Measurements from ENCODE around the gene OTUB1. TPM values are rescaled to one million over a fixed set of nuclear protein-coding genes. Genes with fewer than 3 reads are reported as not detected.

OTUB1 gene
- total RNA-seq, 3 donors from 2014 or later: 50.9 to 81.4 (median 79.3) TPM

- Histone ChIP-seq H3K4me1 (peaks cover 0 to 4% of the 10 kb centered on the region in 2 donors), H3K27me3 (no peaks in the 10 kb centered on the region), H3K9me3 (no peaks in the 10 kb centered on the region), H3K4me3 (no peak overlapping the region), H3K27ac (no peak overlapping the region), H3K36me3 (no peaks in the 10 kb centered on the region)
- intact Hi-C loops (cut with DNase I; ENCODE audit: low total_unique reads): no loop called here
- DNase-seq (ENCODE audit: low spot score in 2 of 2): no peak
- no peak for TF ChIP-seq CTCF (IDR thresholded peaks at IDR 0.05)
These were observed 23.5 kb downstream of the OTUB1 start for GRCh38 chr11:64009710-64010109.

- Histone ChIP-seq H3K27me3 (no peaks in the 10 kb centered on the region), H3K9me3 (no peaks in the 10 kb centered on the region), H3K27ac (no peak overlapping the region), H3K4me1 (peaks cover 0 to 4% of the 10 kb centered on the region in 2 donors), H3K36me3 (no peaks in the 10 kb centered on the region), H3K4me3 (no peak overlapping the region)
- DNase-seq (ENCODE audit: low spot score in 2 of 2): no peak
- intact Hi-C loops (cut with DNase I; ENCODE audit: low total_unique reads): no loop called here
- TF ChIP-seq POLR2AphosphoS5 (IDR thresholded peaks at IDR 0.05) (no peak), POLR2A (IDR thresholded peaks at IDR 0.05) (no peak), CTCF (IDR thresholded peaks at IDR 0.05) (no peak)
These were observed 24.5 kb downstream of the OTUB1 start for GRCh38 chr11:64010783-64011182.

GRCh38 chr11:64011371-64011770 is 25.1 kb downstream of the OTUB1 start:
- Histone ChIP-seq H3K9me3 (no peaks in the 10 kb centered on the region), H3K27ac (no peak overlapping the region), H3K4me1 (peaks cover 0 to 4% of the 10 kb centered on the region in 2 donors), H3K27me3 (no peaks in the 10 kb centered on the region), H3K36me3 (no peaks in the 10 kb centered on the region), H3K4me3 (no peak overlapping the region)
- intact Hi-C loops (cut with DNase I; ENCODE audit: low total_unique reads): no loop called here
- no peak for DNase-seq (ENCODE audit: low spot score in 2 of 2)
- TF ChIP-seq POLR2A (IDR thresholded peaks at IDR 0.05): no peak
- no peak for TF ChIP-seq CTCF (IDR thresholded peaks at IDR 0.05)
- TF ChIP-seq POLR2AphosphoS5 (IDR thresholded peaks at IDR 0.05): no peak

- DNase-seq (ENCODE audit: low spot score in 2 of 2): no peak
- Histone ChIP-seq H3K4me3 (no peak overlapping the region), H3K4me1 (no peaks in the 10 kb centered on the region), H3K9me3 (no peaks in the 10 kb centered on the region), H3K36me3 (no peaks in the 10 kb centered on the region), H3K27ac (no peak overlapping the region), H3K27me3 (no peaks in the 10 kb centered on the region)
- TF ChIP-seq POLR2A (IDR thresholded peaks at IDR 0.05) (no peak), CTCF (IDR thresholded peaks at IDR 0.05) (no peak), POLR2AphosphoS5 (IDR thresholded peaks at IDR 0.05) (no peak)
- intact Hi-C loops (cut with DNase I; ENCODE audit: low total_unique reads): no loop called here
These were observed 27.1 kb downstream of the OTUB1 start for GRCh38 chr11:64013141-64013896.

GRCh38 chr11:64014356-64014755 is 28.1 kb downstream of the OTUB1 start:
- no peak for TF ChIP-seq CTCF (IDR thresholded peaks at IDR 0.05)
- intact Hi-C loops (cut with DNase I; ENCODE audit: low total_unique reads): no loop called here
- Histone ChIP-seq H3K4me1 (no peaks in the 10 kb centered on the region), H3K27me3 (no peaks in the 10 kb centered on the region), H3K36me3 (no peaks in the 10 kb centered on the region), H3K4me3 (no peak overlapping the region), H3K9me3 (no peaks in the 10 kb centered on the region), H3K27ac (no peak overlapping the region)
- DNase-seq (ENCODE audit: low spot score in 2 of 2): no peak

Measured in breast epithelium (tissue), 4 donors.